UCSD-AML1 (cell line): ENCODE data around the gene DLX6.

Source experiments
- DNase-seq: peaks from one replicate; lab custom pipeline; 2025; ENCODE audit not compliant: unreplicated experiment; lab: John Stamatoyannopoulos, UW

DLX6 gene

DNA sequence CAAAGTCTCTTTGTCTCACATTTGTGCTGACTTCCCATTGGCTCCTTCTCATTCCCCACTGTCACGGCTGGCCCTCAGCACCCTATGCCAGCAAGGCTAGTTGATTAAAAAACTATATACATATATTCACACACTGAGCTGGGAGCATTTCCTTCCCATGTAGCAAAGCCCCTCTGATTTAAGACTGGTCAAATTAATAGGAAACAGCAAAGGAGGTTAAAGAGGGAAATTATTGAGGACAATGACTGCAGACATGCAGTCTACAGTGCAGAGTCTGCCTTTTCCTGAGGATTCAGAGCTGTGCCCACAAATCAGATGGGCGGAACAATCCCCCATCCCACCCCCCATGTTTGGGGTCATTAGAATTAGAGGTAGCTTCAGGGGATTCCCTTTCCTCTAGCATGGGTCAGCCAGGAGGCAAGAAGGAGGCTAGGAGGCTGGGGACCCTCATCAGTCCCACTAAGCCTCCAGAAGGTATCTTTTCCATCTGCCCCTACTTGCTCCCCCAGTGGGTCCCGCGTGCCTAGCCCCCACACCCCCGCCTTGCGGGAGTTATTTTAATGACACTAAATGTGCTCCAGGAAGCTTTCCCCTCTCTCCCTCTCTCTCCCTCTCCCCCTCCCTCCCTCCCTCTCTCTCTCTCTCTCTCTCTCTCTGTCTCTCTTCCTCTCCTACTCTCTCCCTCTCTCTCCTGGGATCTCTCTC, 9.8 kb upstream of the DLX6 start:
- no peak for DNase-seq

GRCh38 chr7:96996111-96996957, 9.0 kb upstream of the DLX6 start:
- DNase-seq, result no peak

- no peak for DNase-seq
Observed at GRCh38 chr7:96996958-96997511, 8.3 kb upstream of the DLX6 start.

DNA sequence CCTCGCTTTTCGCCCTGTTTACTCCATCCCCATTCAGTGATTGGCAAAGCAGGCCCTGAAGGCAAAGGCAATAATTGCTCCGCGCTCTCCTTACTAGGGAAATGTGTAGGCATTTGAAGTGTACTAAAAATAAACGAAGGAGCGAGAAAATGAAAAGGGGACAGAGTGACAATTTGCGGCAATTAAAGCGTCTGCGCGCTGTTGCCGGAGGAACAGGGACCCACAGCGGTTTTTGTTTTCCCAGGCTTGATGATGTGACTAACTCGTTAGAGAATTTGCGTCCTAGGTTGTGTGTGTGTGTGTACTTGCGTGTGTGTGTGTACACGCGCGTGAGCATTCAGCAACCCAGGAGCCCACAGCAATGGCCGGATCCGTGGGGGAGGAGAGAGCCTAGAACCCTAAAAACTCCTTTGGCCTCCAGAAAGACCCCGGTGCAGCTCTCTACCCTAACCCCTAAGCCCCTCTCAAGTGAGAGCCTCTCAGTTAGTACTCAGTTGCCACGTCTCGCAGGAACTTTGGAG, 7.8 kb upstream of the DLX6 start:
- no peak for DNase-seq

GRCh38 chr7:96998333-96998732, 7.0 kb upstream of the DLX6 start:
- no peak for DNase-seq

DNA sequence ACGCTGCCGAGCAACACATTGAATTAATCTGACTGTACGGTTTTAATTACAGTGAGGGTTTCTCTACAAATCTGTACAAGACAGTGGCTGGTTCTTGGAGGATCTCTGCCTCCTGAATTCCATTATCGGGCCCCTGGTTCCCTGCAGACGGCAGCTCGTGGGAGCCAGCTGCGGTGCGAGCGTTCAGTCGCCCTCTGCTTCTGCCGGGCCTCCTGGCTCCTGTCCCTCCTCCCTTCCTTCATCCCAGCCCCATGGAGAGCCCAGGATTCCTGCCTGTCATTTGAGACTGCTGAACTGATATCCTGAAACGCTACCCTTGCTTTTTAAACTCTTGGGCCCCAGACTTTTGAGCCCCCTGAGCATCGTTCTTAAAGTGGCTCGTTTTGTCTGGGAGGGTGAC, 6.6 kb upstream of the DLX6 start:
- DNase-seq, result no peak

DNA sequence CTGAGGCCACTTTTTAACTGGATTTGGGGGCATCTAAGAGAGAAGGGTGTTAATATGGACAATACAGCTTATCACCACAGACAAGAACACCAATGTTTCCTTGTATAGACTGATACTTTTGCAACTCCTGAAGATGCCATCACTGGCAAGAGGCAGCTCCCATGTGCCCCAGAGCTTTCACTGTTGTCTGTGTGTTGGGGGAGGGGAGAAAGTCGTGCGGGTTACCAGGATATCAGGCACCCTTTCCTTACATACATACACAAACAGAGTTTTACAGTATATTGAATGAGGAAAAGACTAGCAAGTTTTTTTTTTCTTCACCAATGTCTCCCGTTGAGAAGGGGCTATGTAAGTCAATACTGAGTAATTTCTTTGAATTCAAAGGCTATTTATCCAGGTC, 4.1 kb upstream of the DLX6 start:
- no peak for DNase-seq

DNA sequence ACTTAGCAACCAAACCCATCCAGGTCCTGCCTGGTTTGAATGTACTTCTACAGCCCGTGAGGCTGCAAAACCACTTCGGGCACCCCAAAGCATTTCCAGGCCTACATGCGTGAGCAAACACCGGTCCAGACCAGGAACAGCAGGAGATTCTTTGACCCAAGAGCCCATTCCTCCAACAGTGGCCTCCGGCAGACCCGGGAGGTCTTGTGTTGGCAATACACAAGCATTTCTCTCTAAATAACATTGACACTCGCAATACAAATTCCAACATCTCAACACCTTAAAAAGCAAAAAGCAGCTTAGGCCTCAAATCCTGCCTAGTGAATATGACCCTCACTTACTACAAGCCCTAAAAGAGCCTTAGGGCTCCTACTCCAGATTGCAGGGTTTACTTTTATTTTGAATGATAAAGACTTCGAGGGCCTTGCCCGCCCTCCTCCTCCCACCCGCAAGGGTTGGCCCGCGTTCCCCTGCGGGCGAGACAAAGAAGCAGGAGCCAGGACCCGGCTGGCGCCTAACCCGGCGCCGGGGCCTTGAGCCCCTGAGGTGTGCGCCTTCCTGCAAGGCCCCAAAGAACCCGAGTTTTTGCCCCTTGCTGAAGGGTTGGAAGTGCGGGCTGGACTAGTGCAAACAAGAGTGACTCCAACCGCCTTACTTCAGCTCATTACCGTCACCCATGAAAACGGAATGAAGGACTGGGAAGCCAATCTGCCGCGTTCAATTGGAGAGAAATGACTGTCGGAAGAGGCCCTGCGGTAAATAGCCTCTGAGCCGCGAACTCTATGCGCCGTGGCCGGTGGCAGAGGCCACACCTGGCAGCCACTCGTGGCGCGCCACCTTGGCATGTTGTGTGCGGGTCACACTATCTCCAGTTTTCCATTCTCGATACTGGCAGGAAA, 3.4 kb upstream of the DLX6 start:
- no peak for DNase-seq

- no peak for DNase-seq
Observed at GRCh38 chr7:97002555-97003261, 2.6 kb upstream of the DLX6 start.

- DNase-seq, result no peak
Observed at GRCh38 chr7:97003262-97004246, 1.8 kb upstream of the DLX6 start.

DNA sequence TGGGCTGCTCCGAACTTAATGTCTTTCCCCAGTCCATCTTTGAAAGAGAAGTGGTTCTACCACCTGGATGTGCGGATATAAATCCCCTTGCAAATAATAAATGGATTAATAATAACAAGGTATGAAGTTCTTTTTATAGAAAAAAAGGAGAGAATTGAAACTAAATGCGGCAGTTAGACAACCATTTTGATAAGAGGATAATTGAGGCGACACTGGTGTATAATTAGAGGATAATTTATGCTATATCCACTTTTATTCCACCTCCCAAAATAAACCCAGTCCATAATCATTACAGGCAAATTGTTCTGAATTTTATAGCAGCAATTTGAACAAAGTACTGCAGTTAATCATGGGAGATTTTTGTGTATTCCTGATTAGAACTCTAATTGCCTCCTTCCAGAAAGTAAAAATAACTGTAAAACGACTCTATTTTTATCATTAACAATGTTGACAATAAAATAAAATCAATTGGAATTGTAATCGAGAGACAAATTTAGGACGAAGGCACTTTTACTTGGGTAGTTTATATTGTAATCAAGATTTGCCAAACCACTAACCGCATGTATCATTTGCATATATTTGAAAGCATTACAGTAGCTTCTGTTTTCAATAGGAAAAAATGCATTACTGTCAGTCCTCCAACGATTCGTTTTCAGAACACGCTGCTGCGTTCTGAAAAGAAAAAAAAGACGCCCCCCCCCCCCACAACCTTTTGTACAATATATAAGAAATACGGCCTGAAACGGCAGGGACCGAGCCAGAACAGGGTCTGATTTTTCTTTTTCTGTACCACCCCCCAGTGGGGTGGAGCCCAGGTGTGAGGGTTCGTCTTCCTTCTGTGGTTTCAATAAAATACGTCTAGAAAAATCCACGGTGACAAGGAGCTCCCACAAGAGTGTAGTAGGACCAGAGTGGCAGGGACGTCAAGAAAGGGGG, 838 bp upstream of the DLX6 start:
- no peak for DNase-seq

GRCh38 chr7:97006055-97006815, 882 bp downstream of the DLX6 start:
- no peak for DNase-seq

DNA sequence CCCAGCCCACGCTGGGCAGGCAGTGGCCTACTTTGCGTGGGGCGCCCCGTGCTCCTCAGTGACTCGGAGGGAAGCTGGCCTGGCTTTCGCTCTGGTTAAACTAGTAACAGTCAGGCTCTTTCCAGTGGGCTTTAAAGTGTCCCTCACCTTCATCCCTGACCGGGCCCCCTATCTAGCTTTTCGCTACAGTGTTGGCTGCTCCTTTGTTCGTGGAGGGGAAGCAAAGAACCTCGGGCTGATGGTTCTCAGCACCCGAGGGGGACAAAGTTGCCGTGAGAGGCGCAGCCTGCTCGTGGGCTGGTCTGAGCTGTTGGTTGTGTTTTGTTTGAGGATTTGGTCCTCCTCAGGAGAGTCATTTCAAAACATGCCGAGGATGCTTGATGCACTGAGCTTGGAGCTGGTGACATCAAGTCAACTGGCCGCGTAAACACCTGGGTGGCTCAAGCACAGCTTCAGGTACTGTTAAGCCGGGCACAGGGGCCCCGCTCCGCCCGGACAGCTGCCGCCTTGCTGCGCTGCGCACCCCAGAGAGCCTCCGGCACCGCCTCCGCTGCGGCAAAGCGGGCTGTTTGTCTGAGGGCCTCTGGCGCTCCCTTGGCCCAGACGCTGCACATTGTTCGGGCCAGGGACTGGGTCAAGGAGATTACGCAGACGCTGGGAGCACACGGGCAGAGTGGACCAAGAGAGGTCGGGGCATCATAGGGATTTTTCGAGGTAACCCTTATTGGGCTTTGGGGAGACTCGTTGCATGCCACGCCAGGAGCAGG, 1.6 kb downstream of the DLX6 start:
- DNase-seq, result no peak

GRCh38 chr7:97007583-97007861, 2.2 kb downstream of the DLX6 start:
- DNase-seq, result no peak

GRCh38 chr7:97008275-97008917, 3.0 kb downstream of the DLX6 start:
- DNase-seq, result no peak
